GM19328 (cell line): Measurements from ENCODE around the gene BCAS4.
"Not testable (repeated sequence)": the region's sequence is repeated elsewhere in the genome, so short reads cannot be mapped to it uniquely, and the experiment has no call there.

Experiments
- ATAC-seq: cut with Tn5 transposase; IDR thresholded peaks from one replicate; pipeline ENCODE4 v1.9.1; 2021; ENCODE audit warnings: mild to moderate bottlenecking, moderate library complexity; ENCODE audit not compliant: unreplicated experiment

Gene BCAS4

DNA sequence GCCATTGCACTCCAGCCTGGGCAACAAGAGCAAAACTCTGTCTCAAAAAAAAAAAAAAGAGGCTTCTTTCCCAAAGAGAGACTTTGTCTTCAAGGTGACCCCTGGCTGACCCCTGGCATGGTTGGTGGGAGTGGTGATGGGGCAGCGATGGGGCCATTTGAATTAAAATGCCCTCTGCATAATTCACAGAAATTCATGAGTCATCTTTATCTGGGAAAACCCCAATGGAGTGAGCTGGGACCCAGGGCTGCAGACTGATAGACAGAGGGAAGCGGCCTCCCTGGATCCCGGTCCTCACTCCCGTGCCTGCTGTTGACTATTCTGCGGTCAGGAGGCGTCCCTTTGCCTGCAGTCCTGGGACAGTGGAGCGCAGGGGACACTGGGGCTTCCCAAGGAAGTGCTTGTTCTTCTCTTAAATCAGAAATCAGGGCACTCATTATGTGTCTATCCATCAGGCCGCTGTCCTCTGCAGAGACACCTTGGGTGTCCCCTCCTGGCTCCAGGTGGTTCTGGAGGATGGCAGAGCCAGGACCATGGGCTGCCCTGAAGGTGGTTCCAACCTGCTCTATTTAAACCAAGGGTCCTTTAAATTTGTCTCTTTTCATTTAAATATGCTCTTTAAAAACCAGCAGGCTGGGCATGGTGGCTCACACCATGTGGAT, 23.3 kb upstream of the BCAS4 start:
- ATAC-seq = not testable (repeated sequence)

DNA sequence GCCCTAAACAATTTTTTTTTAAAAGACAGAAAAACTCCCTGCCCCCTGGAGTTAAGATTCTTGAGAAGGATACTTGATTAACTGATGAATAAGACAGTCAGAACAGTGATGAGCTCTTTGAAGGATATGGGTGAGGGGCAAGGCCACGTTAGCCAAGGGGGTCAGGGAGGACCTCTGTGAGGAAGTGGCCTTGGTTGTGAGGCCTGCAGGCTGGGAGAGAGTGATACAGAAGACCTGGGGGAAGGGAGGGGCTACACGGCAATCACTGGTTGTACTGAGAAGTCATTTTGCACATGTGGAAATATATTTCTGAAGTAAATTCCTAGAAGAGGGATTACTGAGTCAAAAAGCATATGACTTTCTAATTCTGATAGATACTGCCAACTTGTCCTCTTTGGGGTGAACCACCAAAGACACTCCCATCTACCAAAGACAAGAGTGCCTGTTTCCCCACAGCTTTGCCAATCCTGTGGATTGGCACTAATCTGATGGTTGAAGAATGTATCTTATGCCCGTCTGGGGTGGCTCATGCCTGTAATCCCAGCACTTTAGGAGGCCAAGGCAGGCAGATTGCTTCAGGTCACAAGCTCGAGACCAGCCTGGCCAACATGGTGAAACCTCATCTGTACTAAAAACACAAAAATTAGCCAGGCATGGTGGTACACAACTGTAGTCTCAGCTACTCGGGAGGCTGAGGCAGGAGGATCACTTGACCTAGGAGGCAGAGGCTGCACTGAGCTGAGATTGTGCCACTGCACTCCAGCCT, 22.3 kb upstream of the BCAS4 start:
- no peak for ATAC-seq

DNA sequence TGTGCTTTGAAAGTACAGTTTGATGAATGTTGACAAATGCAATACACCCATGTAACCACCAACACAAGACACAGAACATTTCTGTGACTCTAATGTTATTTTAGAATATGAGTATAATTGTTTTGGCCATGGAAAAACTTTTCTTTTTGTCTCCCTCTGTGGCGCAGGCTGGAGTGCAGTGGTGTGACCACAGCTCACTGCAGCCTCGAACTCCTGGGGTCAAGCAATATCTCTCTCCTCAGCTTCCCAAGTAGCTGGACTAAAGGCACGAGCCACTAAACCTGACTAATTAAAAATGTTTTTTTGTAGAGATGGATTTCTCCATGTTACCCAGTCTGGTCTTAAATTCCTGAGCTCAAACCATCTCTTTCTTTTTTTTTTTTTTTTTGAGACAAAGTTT, 20.3 kb upstream of the BCAS4 start:
- no peak for ATAC-seq

DNA sequence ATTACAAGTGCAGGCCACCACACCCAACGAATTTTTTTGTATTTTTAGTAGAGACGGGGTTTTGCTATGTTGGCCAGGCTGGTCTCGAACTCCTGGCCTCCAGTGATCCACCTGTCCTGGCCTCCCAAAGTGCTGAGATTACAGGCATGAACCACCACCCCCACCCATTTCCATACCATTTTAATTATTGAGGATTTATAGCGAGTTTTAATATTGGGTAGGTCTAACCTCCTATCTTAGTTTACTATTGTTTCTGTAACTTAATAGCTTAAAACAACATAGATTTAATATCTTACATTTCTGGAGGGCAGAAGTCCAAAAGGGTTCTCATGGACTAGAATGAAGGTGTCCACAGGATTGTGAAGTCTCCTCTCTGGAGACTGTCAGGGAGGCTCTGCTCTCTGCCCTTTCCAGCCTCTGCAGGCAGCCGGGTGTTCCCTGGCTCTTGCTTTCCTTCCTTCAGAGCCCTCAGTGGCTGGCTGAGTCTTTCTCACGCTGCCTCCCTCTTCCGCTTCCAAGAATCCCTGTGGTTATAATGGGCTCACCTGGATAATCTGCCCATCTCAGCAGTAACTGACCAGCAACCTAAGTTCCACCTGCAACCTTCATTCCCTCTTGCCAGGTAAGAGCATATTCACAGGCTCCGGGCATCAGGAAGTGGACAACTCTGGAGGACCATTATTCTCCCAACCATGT, 18.6 kb upstream of the BCAS4 start:
- ATAC-seq = no peak

DNA sequence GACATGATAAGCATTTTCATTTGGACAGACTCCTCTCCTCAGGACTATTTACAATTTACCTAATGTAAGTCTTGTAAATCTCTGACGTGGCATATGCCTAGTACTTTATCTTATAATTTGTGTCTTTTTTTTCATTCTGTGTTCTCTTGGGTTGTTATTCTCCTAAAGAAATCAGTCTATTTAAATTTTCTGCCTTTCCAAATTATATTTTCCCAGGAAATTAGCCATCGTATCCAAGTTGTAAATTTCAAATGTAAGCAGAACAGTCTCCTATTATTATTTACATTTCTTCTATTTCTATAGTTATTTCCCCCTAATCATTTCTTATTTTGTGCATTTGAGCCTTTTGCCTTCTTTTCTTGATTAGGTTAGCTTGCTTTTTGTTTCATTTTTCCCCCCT, 17.5 kb upstream of the BCAS4 start:
- no peak for ATAC-seq

DNA sequence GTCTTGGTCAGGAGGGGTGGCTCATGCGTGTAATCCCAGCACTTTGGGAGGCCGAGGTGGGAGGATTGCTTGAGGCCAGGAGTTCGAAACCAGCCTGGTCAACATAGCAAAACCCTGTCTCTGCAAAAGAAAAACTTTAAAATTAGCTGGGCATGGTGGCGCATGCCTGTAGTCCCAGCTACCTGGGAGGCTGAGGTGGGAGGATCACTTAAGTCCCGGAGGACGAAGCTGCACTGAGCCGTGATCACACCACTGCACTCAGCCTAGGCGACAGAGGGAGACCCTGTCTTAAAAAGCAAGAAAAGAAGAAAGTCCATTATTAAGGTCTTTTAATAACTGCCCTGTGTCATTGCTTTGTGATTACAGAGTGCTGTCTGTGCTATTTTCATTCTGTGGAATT, 15.9 kb upstream of the BCAS4 start:
- not testable (repeated sequence) for ATAC-seq

DNA sequence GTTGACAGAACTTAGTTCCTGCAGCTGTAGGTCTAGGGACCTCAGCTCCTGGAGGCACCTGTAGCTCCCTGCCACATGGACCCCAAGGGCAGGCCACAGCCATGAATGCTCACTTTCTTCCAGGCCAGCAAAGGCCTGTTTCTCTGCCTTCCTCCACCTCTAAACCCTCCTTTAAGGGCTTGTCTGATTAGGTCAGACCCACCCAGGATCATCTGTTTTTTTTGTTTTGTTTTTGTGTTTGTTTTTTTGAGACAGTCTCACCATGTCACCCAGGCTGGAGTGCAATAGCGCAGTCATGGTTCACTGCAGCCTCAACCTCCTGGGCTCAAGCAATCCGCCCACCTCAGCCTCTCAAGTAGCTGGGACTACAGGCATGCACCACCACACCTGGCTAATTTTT, 11.5 kb upstream of the BCAS4 start:
- ATAC-seq = no peak

DNA sequence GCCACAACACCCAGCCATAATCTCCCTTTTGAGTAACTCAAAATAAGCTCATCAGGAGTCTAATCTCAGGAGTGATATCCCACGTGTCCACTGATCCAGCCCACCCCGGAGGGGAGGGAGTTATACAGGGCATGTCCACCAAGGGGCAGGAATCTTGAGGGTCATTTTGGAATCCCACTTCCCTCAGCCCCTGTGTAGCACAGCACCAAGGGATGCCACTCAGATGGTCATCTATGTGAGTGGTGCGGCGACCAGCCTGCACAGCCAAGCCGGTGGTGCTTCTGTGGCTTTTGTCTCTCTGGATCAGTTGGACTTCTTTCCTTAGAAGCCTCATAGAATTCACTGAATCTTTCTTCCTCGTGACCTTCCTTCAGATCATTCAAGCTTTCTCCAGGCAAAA, 11.0 kb upstream of the BCAS4 start:
- ATAC-seq = no peak

DNA sequence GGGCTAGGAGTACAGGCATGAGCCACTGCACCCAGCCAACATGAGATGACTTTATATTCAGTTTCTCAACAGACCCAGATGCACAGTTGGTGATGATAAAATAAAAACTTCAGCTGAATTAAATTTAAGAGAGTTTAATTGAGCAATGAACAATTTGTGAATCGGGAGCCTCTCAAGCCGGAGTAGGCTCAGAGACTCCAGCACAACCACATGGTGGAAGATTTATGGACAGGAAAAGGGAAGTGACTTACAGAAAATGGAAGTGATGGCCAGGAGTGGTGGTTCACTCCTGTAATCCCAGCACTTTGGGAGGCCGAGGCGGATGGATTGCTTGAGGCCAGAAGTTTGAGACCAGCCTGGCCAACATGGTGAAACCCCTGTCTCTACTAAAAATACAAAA, 10.4 kb upstream of the BCAS4 start:
- no peak for ATAC-seq

DNA sequence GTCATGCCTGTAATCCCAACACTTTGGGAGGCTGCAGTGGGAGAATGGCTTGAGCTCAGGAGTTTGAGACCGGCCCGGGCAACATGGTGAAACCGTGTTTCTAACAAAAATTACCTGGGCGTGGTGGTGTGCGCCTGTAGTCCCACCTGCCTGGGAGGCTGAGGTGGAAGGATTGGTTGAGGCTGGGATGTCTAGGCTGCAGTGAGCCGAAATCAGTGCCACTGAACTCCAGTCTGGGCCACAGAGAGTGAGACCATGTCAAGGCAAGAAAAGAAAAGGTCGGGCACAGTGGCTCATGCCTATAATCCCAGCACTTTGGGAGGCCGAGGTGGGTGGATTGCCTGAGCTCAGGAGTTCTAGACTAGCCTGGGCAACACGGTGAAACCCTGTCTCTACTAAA, 8.2 kb upstream of the BCAS4 start:
- no peak for ATAC-seq

DNA sequence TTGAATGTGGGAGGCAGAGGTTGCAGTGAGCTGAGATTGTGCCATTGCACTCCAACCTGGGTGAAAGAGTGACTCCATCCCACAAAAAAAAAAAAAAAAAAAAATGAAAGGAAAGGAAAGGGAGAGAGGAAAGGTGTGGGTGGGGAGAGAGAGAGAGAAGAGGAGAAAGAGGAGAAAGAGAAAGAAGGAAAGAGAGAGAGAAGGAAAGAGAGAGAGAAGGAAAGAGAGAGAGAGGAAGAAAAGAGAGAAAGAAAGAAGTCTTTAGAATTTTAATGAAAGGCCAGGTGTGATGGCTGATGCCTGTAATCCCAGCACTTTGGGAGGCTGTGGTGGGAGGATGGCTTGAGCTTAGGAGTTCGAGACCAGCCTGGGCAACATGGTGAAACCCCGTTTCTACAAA, 7.7 kb upstream of the BCAS4 start:
- no peak for ATAC-seq

DNA sequence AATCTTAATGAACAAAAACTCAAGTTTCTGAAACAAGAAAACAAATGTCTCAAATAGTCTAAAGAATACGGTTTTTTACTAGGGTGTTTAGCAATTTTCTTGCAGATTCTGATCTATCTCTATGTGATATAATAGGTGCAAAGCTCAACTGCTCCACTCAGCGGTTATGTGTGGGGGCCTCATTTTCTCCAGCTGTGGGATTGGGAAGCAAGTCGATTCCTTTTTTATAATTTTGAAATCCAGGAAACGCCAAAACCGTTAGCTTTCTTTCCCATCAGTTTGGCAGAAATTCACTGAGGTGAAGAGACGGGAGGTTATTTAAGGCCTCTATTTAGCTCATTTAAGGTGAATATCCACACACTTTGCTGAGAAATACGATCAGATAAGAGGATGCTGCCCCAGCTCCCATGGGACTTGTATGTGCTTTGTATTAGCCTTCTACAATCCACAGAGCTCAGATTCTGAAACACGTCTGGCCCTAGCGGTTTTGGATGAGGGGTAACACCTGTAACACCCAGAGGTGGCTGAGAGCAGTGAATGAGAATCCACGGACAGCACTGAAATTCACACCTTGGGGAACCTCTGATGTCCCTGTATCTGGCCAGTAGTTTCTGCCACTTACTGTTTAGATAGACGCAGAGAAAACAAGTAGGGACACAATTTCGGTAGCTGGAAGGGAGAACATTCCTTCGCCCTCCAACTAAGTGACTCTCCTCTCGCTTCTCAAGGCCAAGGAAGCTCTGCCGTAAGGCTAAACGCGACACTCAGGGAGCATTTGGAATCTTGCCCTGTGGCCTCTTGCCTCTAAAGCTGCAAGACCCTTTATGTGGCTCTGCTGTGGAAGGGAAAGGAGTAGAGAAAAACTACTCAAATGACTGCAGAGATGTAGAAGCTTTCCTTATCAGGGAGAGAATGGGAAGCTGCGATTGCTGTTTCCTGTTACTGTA, 6.5 kb upstream of the BCAS4 start:
- no peak for ATAC-seq

DNA sequence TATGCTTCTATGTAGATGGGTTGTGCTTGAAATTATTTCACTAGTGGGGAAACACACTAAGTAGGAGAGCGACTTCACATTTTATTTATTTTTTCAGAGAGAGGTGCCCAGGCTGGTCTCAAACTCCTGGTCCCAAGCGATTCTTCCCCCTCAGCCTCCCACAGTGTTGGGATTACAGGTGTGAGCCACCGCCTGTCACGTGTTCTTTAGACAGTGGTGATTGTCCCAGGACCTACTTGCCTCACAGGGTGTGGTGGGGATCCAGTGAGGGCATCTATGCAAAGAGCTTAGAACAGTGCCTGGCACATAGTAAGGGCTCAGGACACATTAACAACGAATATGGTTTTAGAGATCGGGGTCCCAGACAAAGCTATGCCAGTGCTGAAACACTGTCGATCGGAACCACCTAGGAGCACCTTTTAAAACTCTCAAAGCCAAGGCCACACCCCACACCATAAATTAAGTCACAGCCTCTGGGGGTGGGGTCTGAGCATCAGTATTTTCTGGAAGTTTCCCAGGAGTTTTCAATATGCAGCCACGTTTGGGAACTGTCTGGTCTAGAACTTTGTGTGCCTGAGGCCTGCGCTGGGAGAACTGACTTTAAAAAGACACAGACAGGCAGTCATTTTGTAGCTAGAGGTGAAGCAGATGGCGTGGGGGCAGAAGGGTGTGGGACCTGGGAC, 4.8 kb upstream of the BCAS4 start:
- ATAC-seq = no peak

DNA sequence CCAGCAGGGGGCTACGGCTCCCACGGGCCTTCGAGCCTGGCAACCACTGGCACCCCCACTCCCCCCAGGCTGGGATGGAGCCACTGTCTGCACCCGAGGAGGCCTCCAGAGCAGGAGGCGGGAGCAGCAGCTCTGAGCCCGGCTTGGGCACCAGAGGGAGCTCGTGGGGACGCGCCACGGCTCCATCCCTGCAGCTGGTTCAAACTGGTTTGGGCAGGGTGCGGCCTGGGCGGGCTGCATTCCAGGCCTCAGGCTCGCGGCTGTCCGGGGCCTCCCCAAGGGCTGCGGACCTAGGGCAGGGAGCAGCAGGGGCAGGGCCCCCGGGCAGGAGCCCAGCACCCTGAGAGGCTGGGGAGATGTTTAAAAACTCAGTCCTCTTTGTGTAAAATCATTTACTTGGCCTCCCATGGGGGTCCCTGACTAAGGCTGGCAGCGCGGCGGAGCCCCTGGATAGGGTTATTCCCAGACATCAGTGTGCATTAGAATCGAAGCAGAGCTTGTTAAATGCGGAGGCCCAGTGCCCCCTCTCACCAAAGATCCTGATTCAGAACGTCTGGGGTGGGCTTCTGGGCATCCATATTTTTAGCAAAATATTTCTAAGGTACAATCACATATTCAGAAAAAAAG, 4.1 kb upstream of the BCAS4 start:
- ATAC-seq = peak; percentile 40

DNA sequence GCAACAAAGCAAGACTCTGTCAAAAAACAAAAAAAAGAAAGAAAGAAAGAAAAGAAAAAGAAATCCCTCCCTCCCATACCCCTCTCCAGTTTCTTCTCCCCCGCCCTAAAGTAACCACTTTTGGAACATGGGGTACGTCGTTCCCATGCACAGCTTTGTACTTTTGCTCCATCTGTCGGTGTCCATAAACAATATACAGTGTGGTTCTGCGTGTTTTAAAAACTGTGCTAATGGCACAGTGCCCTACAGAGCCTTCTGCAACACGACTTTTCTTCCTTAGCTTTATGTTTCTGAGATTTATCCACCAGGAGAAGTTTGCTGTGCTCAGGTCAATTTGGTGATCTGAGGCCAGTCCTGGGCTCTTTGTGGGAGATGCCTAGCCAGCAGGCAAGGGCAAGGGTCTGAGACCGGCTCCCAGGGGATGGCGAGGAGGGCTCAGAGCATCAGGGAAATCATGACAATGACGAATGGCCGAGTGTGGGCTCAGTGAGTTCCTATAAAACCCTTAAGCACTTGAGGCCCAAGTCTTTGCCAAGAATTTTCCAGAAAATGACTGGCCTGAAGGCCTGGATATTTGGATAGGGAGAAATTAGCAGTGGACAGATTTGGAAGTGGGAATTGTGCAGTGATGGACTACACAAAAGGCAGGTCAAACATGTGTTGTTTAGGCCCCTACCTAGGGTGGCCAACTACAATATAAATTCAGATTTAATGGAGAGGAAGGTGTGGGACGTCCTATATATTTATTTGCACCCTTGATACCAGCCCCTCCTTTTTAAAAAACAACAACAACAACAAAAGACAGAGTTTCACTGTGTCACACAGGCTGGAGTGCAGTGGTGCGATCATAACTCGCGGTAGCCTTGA, 1.9 kb upstream of the BCAS4 start:
- no peak for ATAC-seq

DNA sequence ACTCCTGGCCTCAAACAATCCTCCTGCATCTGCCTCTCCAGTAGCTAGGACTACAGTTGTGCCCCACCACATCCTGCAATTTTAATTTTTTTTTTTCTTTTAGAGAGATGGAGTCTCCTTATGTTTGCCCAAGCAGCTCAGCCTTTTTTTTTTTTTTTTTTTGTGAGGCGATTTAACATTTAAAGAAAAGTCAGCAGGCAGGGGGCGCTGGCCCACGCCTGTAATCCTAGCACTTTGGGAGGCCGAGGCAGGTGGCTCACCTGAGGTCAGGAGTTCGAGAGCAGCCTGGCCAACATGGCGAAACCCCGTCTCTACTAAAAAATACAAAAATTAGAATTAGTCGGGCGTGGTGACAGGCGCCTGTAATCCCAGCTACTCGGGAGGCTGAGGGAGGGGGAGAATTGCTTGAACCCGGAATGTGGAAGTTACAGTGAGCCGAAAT, 1.3 kb upstream of the BCAS4 start:
- ATAC-seq = not testable (repeated sequence)

DNA sequence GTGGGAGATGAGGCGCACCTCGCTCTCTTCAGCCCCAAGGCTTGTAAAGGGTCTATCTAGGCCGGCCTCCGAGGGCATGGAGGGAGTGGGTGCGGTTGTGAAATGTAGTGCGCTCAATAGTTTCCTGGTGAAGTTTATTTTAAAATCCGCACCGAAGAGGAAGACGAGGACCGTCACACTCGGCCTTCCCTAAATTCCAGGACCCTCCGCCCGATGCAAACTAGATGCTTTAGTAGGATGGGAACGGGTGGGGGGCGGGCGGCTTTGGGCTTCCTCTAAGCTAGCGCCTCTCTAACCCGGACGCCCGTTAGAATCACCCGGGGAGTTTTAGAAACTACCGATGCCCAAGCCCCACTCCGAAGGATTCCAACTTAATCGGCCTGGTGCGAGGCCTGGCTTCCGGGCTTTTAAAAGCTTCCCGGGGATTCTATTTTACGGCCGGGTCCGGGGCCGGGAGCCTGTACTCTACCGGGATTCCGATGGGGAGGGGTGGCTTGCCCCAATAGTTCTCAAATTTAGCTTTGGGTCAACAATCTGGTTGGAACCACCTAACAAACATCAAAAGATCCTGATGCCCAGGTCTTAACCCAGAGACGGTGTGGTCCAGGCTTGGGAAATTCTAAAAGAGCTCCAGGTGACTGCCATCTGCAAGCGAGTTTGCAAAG, 548 bp upstream of the BCAS4 start:
- no peak for ATAC-seq

DNA sequence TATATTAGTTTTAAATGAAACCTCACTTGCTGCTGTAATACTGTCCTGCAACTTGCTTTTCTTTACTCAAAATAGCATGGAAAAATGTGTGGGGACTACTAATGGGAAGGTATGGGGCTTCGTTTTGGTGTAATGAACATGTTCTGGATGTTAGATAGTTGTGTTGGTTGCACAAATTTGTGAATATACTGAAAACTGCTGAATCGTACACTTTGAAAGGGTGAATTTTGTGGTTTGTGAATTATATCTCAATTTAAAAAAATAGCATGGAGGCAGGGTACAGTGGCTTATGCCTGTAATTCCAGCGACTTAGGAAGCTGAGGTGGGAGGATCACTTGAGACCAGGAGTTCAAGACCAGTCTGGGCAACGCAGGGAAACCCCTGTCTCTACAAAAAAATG, 2.3 kb downstream of the BCAS4 start:
- no peak for ATAC-seq
